OCI-LY7 (cell line): ENCODE measurements around the gene ERN1. TPM values are rescaled to one million over a fixed set of nuclear protein-coding genes. Genes with fewer than 3 reads are reported as not detected.

Experiments used
- BruUV-seq: library from RNA; stranded (reverse); fragments of 400-500 nt; replicated peaks from 2 replicates; lab custom pipeline; 2021; lab: Mats Ljungman, UMichigan
- CTCF ChIA-PET: fragments of 300-600 bp; sonication (Branson Sonifier 250); formaldehyde crosslinking; loops from one replicate; lab custom pipeline; 2022; ENCODE audit warnings: antibody characterized with exemption; ENCODE audit not compliant: unreplicated experiment; lab: Charles Lee
- POLR2A ChIA-PET: fragments of 300-600 bp; sonication (Branson Sonifier 250); formaldehyde crosslinking; loops from one replicate; lab custom pipeline; 2022; ENCODE audit warnings: antibody characterized with exemption; lab: Charles Lee
- DNase-seq: peaks from one replicate; pipeline ENCODE4 v3.0.0-alpha.2; 2015; ENCODE audit warnings: low spot score
- H2AFZ ChIP-seq: fragments of 200-600 bp; sonication (generic), shearing (Covaris generic); 2 replicates; pipeline ENCODE4 v1.6.1; 2014; ENCODE audit warnings: mild to moderate bottlenecking, antibody characterized with exemption, low read length, moderate library complexity
- H3K27ac ChIP-seq: fragments of 200-600 bp; sonication (generic); 2 replicates; pipeline ENCODE4 v1.5.1; 2014; ENCODE audit warnings: mixed run types, low read depth, mild to moderate bottlenecking, moderate library complexity, low read length, inconsistent platforms; ENCODE audit not compliant: poor library complexity, severe bottlenecking
- H3K36me3 ChIP-seq: fragments of 200-600 bp; sonication (generic); 2 replicates; pipeline ENCODE4 v1.6.1; 2014; ENCODE audit warnings: mild to moderate bottlenecking, antibody characterized with exemption, low read length, moderate library complexity, mixed read lengths; ENCODE audit not compliant: insufficient read depth
- H3K4me1 ChIP-seq: fragments of 200-600 bp; sonication (generic); 2 replicates; pipeline ENCODE4 v1.5.1; 2014; ENCODE audit warnings: mild to moderate bottlenecking, low read length; ENCODE audit not compliant: insufficient read depth, poor library complexity, severe bottlenecking
- H3K4me2 ChIP-seq: fragments of 200-600 bp; sonication (generic); 2 replicates; pipeline ENCODE4 v1.6.1; 2014; ENCODE audit warnings: mild to moderate bottlenecking, low read length
- H3K4me3 ChIP-seq: fragments of 200-600 bp; sonication (generic); 2 replicates; pipeline ENCODE4 v1.5.1; 2014; ENCODE audit warnings: mild to moderate bottlenecking, low read depth, low read length; ENCODE audit not compliant: poor library complexity, severe bottlenecking
- H3K79me2 ChIP-seq: fragments of 200-600 bp; sonication (generic); 2 replicates; pipeline ENCODE4 v1.6.1; 2016; ENCODE audit warnings: low read depth, mild to moderate bottlenecking, low read length, moderate library complexity, mixed read lengths; ENCODE audit not compliant: insufficient read depth
- H3K9me2 ChIP-seq: fragments of 200-600 bp; sonication (generic); 2 replicates; pipeline ENCODE4 v1.6.1; 2016; ENCODE audit warnings: mild to moderate bottlenecking, low read length, mixed read lengths; ENCODE audit not compliant: insufficient read depth
- H3K9me3 ChIP-seq: fragments of 200-600 bp; sonication (generic); 2 replicates; pipeline ENCODE4 v1.6.1; 2014; ENCODE audit warnings: mild to moderate bottlenecking, mixed run types, low read length, mixed read lengths
- H4K20me1 ChIP-seq: fragments of 200-600 bp; sonication (generic); 2 replicates; pipeline ENCODE4 v1.6.1; 2014; ENCODE audit warnings: mild to moderate bottlenecking, antibody characterized with exemption, low read length, moderate library complexity, mixed read lengths; ENCODE audit not compliant: insufficient read depth
- CTCF ChIP-seq: fragments of 200-600 bp; sonication (generic); conservative IDR thresholded peaks from 2 replicates; pipeline ENCODE4 v1.5.1; 2014; ENCODE audit warnings: mild to moderate bottlenecking, antibody characterized with exemption, low read length, moderate library complexity, mixed read lengths
- EZH2phosphoT487 ChIP-seq: fragments of 200-600 bp; sonication (generic); IDR thresholded peaks from 2 replicates; pipeline ENCODE4 v1.6.1; 2018; ENCODE audit warnings: low read depth, borderline replicate concordance, mild to moderate bottlenecking, mixed run types, antibody characterized with exemption, low read length, moderate library complexity, mixed read lengths
- intact Hi-C: fragments of 100-400 bp; cut with micrococcal nuclease; formaldehyde crosslinking; loops from one replicate; pipeline ENCODE4 v1.10.0; 2022; ENCODE audit not compliant: unreplicated experiment
- total RNA-seq, 2 experiments: library from RNA; depleted of rRNA in 1 of 2; stranded (reverse); fragments of >200 nt in 1 of 2; shearing (Covaris generic) in 1 of 2; gene quantifications; 2 replicates each; pipeline ENCODE4 v1.2.3, GENCODE V29; 2014 to 2022

Gene ERN1
- total RNA-seq, 2 experiments from 2014 or later, result 22.0 to 70.3 TPM

GRCh38 chr17:64003526-64004121, 126.3 kb downstream of the ERN1 start:
- no peaks in the 10 kb centered on the region for H3K9me3 ChIP-seq
- no peak for DNase-seq
- no peaks in the 10 kb centered on the region for H4K20me1 ChIP-seq
- H3K27ac ChIP-seq, result no peak overlapping the region
- no peak overlapping the region for H3K4me2 ChIP-seq
- no peak overlapping the region for H3K4me3 ChIP-seq
- H3K4me1 ChIP-seq, result peaks cover 7% of the 10 kb centered on the region
- peaks cover 66% of the 10 kb centered on the region for H3K36me3 ChIP-seq
- peaks cover 5% of the 10 kb centered on the region for H3K79me2 ChIP-seq
- H3K9me2 ChIP-seq, result no peaks in the 10 kb centered on the region
- ChIA-PET POLR2A (no interaction called here), CTCF (no interaction called here)
- H2AFZ ChIP-seq, result no peak overlapping the region
- no TSS peak for BruUV-seq
- intact Hi-C loops, result no loop called here
- no peak for TF ChIP-seq CTCF

- Histone ChIP-seq H2AFZ (no peak overlapping the region), H3K4me3 (no peak overlapping the region), H3K4me2 (no peak overlapping the region), H3K9me3 (no peaks in the 10 kb centered on the region), H3K9me2 (no peaks in the 10 kb centered on the region), H3K79me2 (no peaks in the 10 kb centered on the region; the same call in 1 of the 2 replicates), H3K36me3 (peaks cover 60% of the 10 kb centered on the region), H3K27ac (no peak overlapping the region), H4K20me1 (no peaks in the 10 kb centered on the region), H3K4me1 (peaks cover 11% of the 10 kb centered on the region)
- no TSS peak for BruUV-seq
- ChIA-PET POLR2A (no interaction called here), CTCF (no interaction called here)
- DNase-seq, result no peak
- intact Hi-C loops, result no loop called here
- TF ChIP-seq CTCF (no peak), EZH2phosphoT487 (no peak)
Observed at GRCh38 chr17:64002658-64003525, 127.1 kb downstream of the ERN1 start.
